ENCODE results near the gene KL. TPM values are rescaled to one million over a fixed set of nuclear protein-coding genes. Genes with fewer than 3 reads are reported as not detected.

The KL gene
- total and polyA plus RNA-seq, 10 of the 15 experiments (the other 5 are each of a cell fraction or from before 2014, with no cell fraction given) = 0.08 to 2.1 (median 1.4) TPM

DNA sequence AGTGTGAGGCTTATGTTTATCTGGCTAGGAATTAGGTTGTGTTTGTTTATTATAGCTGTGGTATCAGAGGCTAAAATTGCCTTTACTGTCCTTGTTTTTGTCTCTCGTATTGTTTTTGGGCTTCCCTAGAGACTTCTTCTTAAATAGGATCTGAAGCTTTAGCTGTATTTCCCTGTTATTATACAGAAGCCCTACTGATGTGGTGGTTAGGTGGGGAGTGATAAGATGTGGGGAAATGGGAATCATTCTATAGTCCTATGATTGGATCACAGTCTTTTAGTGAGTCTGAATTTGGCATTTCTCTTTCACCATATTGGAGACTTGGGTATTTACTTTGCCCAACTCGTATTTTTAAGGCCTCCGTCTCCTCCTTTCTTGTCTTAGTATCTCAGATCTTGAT, 8.3 kb upstream of the KL start (continued):
- TF ChIP-seq, protein P1, sequence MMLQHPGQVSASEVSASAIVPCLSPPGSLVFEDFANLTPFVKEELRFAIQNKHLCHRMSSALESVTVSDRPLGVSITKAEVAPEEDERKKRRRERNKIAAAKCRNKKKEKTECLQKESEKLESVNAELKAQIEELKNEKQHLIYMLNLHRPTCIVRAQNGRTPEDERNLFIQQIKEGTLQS (IDR thresholded peaks at IDR 0.05; ENCODE audit: borderline replicate concordance, extremely low read depth, low read depth, low read length) = no peak
- no peak for TF ChIP-seq ESRRA (IDR thresholded peaks at IDR 0.05; ENCODE audit: low read length)

DNA sequence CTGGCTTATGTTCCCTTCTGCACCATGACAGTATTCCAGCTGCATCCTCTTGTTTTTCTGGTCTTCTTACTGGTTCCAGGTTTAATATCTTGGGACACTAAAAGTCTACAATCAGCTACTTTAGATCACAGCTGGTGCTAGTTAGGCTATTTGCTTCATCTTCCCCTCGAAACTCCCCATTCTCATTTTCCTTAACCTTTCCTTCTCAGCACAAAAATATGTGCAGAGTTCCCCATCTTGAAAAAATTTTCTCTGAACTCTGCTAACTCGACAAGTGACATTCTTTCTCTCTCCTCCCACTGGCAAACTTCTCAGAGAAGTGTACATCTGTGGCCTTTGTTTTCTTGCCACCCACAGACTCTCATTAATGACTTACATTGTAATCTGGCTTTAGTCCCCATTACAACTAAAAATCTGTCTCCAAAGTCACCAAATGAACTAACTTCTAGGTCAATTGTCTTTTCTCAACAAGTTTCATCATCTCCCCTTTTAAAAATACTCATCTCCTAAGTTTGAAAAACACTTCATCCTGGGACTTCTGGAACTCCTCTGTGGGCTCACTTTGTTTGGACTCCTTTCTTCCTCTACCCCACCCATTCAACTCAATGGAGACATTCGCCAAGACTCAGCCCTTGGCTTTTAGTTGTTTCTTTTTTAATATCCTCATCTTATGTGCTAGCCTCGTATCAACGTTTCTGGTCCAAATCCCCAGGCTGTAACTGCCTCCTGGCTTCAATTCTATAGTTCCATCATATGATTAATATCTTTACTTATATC, 7.1 kb upstream of the KL start:
- RAD21 ChIA-PET (ENCODE audit: unreplicated experiment) = no interaction called here
- Histone ChIP-seq H3K4me2 (ENCODE audit: control insufficient read depth, insufficient read depth) (no peak overlapping the region), H2AFZ (ENCODE audit: control insufficient read depth, low read depth, low read length) (no peak overlapping the region), H3K4me3 (no peak overlapping the region), H3K9ac (ENCODE audit: control insufficient read depth, insufficient read depth, low read length) (no peak overlapping the region), H3K36me3 (ENCODE audit: control insufficient read depth in 2 of 2, insufficient read depth in 2 of 2, low read length in 1 of 2) (no peaks in the 10 kb centered on the region), H3K9me3 (replicated peaks; ENCODE audit: control insufficient read depth, insufficient read depth, low read length) (peaks cover 8% of the 10 kb centered on the region), H3K4me1 (ENCODE audit: control insufficient read depth, insufficient read depth, low read length) (no peaks in the 10 kb centered on the region), H3K79me2 (ENCODE audit: control insufficient read depth, insufficient read depth, low read length) (no peaks in the 10 kb centered on the region), H4K20me1 (ENCODE audit: control insufficient read depth, insufficient read depth) (no peaks in the 10 kb centered on the region), H3K27ac (ENCODE audit: control insufficient read depth, insufficient read depth) (no peak overlapping the region), H3K27me3 (replicated peaks in 1 of 2; ENCODE audit: control insufficient read depth in 2 of 2, insufficient read depth in 2 of 2, low read length in 1 of 2) (no peaks in the 10 kb centered on the region)
- WGBS (ENCODE audit: insufficient coverage, insufficient replicate concordance, low lambda C conversion rate, missing lambda C conversion rate) = 44% methylated on average over 4 of the region's 5 CpGs
- FAIRE-seq (no peak), DNase-seq (ENCODE audit: low read depth, low spot score) (no peak), ATAC-seq (no peak)
- CTCF ChIA-PET = no interaction called here
- BruUV-seq (replicated peaks) = no TSS peak
- POLR2A ChIA-PET = no interaction called here
- intact Hi-C loops (cut with micrococcal nuclease; ENCODE audit: unreplicated experiment) = no loop called here
- in situ Hi-C loops (cut with MboI) = no loop called here
- SMC1A ChIA-PET (ENCODE audit: uncharacterized antibody, unreplicated experiment) = interaction anchor here (1.5 kb wide), 1 partner anchor 39 kb away, joined by 4 read pairs; no protein-coding TSS in a partner anchor
- TF ChIP-seq EED (IDR thresholded peaks at IDR 0.05; ENCODE audit: low read depth) = no peak
- TF ChIP-seq RUNX3 (IDR thresholded peaks at IDR 0.05; ENCODE audit: low read length) = no peak
- TF ChIP-seq ZNF207 (IDR thresholded peaks at IDR 0.05; ENCODE audit: borderline replicate concordance) = no peak
- TF ChIP-seq, protein P2, sequence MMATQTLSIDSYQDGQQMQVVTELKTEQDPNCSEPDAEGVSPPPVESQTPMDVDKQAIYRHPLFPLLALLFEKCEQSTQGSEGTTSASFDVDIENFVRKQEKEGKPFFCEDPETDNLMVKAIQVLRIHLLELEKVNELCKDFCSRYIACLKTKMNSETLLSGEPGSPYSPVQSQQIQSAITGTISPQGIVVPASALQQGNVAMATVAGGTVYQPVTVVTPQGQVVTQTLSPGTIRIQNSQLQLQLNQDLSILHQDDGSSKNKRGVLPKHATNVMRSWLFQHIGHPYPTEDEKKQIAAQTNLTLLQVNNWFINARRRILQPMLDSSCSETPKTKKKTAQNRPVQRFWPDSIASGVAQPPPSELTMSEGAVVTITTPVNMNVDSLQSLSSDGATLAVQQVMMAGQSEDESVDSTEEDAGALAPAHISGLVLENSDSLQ (IDR thresholded peaks at IDR 0.05) = no peak
- TF ChIP-seq, protein P3, sequence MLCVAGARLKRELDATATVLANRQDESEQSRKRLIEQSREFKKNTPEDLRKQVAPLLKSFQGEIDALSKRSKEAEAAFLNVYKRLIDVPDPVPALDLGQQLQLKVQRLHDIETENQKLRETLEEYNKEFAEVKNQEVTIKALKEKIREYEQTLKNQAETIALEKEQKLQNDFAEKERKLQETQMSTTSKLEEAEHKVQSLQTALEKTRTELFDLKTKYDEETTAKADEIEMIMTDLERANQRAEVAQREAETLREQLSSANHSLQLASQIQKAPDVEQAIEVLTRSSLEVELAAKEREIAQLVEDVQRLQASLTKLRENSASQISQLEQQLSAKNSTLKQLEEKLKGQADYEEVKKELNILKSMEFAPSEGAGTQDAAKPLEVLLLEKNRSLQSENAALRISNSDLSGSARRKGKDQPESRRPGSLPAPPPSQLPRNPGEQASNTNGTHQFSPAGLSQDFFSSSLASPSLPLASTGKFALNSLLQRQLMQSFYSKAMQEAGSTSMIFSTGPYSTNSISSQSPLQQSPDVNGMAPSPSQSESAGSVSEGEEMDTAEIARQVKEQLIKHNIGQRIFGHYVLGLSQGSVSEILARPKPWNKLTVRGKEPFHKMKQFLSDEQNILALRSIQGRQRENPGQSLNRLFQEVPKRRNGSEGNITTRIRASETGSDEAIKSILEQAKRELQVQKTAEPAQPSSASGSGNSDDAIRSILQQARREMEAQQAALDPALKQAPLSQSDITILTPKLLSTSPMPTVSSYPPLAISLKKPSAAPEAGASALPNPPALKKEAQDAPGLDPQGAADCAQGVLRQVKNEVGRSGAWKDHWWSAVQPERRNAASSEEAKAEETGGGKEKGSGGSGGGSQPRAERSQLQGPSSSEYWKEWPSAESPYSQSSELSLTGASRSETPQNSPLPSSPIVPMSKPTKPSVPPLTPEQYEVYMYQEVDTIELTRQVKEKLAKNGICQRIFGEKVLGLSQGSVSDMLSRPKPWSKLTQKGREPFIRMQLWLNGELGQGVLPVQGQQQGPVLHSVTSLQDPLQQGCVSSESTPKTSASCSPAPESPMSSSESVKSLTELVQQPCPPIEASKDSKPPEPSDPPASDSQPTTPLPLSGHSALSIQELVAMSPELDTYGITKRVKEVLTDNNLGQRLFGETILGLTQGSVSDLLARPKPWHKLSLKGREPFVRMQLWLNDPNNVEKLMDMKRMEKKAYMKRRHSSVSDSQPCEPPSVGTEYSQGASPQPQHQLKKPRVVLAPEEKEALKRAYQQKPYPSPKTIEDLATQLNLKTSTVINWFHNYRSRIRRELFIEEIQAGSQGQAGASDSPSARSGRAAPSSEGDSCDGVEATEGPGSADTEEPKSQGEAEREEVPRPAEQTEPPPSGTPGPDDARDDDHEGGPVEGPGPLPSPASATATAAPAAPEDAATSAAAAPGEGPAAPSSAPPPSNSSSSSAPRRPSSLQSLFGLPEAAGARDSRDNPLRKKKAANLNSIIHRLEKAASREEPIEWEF (IDR thresholded peaks at IDR 0.05; ENCODE audit: insufficient replicate concordance, low read depth, low read length) = no peak
- no peak for TF ChIP-seq HDAC2 (IDR thresholded peaks at IDR 0.05)
- no peak for TF ChIP-seq CBX5 (IDR thresholded peaks at IDR 0.05; ENCODE audit: low read depth)
- TF ChIP-seq JUNB (IDR thresholded peaks at IDR 0.05) = no peak
- TF ChIP-seq, protein P1 (IDR thresholded peaks at IDR 0.05; ENCODE audit: borderline replicate concordance, extremely low read depth, low read depth, low read length) = no peak
- TF ChIP-seq TCF3 (IDR thresholded peaks at IDR 0.05; ENCODE audit: borderline replicate concordance, insufficient read depth, low read depth, low read length) = no peak
- TF ChIP-seq, protein P4, sequence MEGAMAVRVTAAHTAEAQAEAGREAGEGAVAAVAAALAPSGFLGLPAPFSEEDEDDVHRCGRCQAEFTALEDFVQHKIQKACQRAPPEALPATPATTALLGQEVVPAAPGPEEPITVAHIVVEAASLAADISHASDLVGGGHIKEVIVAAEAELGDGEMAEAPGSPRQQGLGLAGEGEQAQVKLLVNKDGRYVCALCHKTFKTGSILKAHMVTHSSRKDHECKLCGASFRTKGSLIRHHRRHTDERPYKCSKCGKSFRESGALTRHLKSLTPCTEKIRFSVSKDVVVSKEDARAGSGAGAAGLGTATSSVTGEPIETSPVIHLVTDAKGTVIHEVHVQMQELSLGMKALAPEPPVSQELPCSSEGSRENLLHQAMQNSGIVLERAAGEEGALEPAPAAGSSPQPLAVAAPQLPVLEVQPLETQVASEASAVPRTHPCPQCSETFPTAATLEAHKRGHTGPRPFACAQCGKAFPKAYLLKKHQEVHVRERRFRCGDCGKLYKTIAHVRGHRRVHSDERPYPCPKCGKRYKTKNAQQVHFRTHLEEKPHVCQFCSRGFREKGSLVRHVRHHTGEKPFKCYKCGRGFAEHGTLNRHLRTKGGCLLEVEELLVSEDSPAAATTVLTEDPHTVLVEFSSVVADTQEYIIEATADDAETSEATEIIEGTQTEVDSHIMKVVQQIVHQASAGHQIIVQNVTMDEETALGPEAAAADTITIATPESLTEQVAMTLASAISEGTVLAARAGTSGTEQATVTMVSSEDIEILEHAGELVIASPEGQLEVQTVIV (IDR thresholded peaks at IDR 0.05; ENCODE audit: borderline replicate concordance, partially characterized antibody) = no peak

Data from GM12878 (cell line).